SK-N-SH (cell line): ENCODE measurements around the gene WBP11.

Experiments used
- CTCF ChIP-seq: fragments of 200-600 bp; sonication (generic); IDR thresholded peaks from 2 replicates; pipeline ENCODE4 v1.6.1; 2017; ENCODE audit warnings: antibody characterized with exemption, mild to moderate bottlenecking, moderate library complexity
- EP300 ChIP-seq, 2 experiments: IDR thresholded peaks; 2 replicates each; pipeline versions ENCODE4 v1.4.0 to v1.6.1; 2012; ENCODE audit warnings: borderline replicate concordance in 1 of 2, low read depth in 1 of 2, low read length in 1 of 2
- EZH2phosphoT487 ChIP-seq: fragments of 200-600 bp; sonication (generic); IDR thresholded peaks from 2 replicates; pipeline ENCODE4 v1.6.1; 2017; ENCODE audit warnings: low read depth, mixed run types, mild to moderate bottlenecking, antibody characterized with exemption, moderate library complexity, borderline replicate concordance
- FOXM1 ChIP-seq: IDR thresholded peaks from 2 replicates; pipeline ENCODE4 v1.4.0; 2012; ENCODE audit warnings: low read depth, mild to moderate bottlenecking
- JUND ChIP-seq: IDR thresholded peaks from 2 replicates; pipeline ENCODE4 v1.4.0; 2012
- NRF1 ChIP-seq: IDR thresholded peaks from 2 replicates; pipeline ENCODE4 v1.6.1; 2012; ENCODE audit warnings: low read depth, mild to moderate bottlenecking, low read length
- POLR2AphosphoS5 ChIP-seq: IDR thresholded peaks from 2 replicates; pipeline ENCODE4 v1.6.1; 2012; ENCODE audit warnings: low read depth, low read length
- RCOR1 ChIP-seq: fragments of 150-350 bp; IDR thresholded peaks from 2 replicates; pipeline ENCODE4 v1.6.1; 2017; ENCODE audit warnings: antibody characterized with exemption, low read length
- RFX5 ChIP-seq: IDR thresholded peaks from 2 replicates; pipeline ENCODE4 v1.6.1; 2012; ENCODE audit warnings: mild to moderate bottlenecking, improper control_type of control experiment, low read length
- TAF1 ChIP-seq: IDR thresholded peaks from 2 replicates; pipeline ENCODE4 v1.6.1; 2012; ENCODE audit warnings: low read depth, mild to moderate bottlenecking, low read length, moderate library complexity, borderline replicate concordance
- TF ChIP-seq, protein P1 (sequence below): IDR thresholded peaks from 2 replicates; pipeline ENCODE4 v1.6.1; 2012; ENCODE audit warnings: mild to moderate bottlenecking, low read depth, low read length, moderate library complexity

- no peak for TF ChIP-seq JUND
- no peak for TF ChIP-seq POLR2AphosphoS5
- TF ChIP-seq CTCF, result no peak
- no peak for TF ChIP-seq EP300 (IDR thresholded peaks at IDR 0.05; ENCODE audit: borderline replicate concordance in 1 of 2, low read depth in 1 of 2, low read length in 1 of 2)
- no peak for TF ChIP-seq FOXM1
- TF ChIP-seq NRF1, result no peak
- TF ChIP-seq RFX5, result no peak
- TF ChIP-seq, protein P1, sequence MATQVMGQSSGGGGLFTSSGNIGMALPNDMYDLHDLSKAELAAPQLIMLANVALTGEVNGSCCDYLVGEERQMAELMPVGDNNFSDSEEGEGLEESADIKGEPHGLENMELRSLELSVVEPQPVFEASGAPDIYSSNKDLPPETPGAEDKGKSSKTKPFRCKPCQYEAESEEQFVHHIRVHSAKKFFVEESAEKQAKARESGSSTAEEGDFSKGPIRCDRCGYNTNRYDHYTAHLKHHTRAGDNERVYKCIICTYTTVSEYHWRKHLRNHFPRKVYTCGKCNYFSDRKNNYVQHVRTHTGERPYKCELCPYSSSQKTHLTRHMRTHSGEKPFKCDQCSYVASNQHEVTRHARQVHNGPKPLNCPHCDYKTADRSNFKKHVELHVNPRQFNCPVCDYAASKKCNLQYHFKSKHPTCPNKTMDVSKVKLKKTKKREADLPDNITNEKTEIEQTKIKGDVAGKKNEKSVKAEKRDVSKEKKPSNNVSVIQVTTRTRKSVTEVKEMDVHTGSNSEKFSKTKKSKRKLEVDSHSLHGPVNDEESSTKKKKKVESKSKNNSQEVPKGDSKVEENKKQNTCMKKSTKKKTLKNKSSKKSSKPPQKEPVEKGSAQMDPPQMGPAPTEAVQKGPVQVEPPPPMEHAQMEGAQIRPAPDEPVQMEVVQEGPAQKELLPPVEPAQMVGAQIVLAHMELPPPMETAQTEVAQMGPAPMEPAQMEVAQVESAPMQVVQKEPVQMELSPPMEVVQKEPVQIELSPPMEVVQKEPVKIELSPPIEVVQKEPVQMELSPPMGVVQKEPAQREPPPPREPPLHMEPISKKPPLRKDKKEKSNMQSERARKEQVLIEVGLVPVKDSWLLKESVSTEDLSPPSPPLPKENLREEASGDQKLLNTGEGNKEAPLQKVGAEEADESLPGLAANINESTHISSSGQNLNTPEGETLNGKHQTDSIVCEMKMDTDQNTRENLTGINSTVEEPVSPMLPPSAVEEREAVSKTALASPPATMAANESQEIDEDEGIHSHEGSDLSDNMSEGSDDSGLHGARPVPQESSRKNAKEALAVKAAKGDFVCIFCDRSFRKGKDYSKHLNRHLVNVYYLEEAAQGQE, result no peak
- TF ChIP-seq EZH2phosphoT487, result no peak
- TF ChIP-seq TAF1, result no peak
- TF ChIP-seq RCOR1, result no peak
These were observed 20.5 kb downstream of the WBP11 start for GRCh38 chr12:14782756-14783155.
